IPS-NIHi7 (cell line): Measurements from ENCODE around the gene HOXD1.

ENCODE experiments used
- DNase-seq: peaks from one replicate; pipeline ENCODE4 v3.0.0; 2012; ENCODE audit warnings: mixed read lengths; ENCODE audit errors: extremely low spot score

Gene HOXD1

DNA sequence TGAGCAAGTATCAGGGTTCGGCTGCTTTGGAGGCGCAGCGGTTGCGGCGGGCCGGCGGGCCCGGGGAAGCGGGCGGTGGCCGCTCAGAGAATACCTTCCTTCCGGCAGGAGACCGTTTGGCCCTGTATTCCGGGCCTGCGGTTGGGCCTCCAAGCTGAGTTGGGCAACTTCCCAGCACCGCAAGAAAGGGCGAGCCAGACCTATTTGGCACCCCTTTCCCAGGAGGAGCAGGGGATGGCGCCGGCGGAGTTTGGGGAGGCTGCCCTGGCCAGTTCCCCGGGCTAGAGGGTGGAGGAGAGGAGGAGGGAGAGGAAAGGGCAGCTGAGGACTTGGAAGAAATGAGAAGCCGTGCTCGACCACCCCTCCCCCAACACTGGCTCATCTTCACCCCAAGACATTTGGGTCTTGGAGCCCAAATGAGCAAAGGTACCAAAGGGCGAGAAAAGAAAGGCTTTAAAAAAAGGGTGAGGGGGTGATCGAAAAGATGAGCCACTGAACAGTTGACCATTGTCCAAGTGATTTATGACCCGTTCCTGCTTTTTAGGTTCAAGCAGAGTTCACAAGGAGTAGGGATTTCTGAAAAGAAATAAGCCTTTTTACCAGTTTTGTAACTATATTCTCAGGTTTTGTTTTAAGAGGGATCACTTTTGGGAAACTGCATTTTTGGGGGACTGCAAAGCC, 23.0 kb upstream of the HOXD1 start:
- DNase-seq, result no peak

- no peak for DNase-seq
These were observed 22.2 kb upstream of the HOXD1 start for GRCh38 chr2:176166272-176166671.

GRCh38 chr2:176167398-176167797, 21.1 kb upstream of the HOXD1 start:
- DNase-seq, result no peak

DNA sequence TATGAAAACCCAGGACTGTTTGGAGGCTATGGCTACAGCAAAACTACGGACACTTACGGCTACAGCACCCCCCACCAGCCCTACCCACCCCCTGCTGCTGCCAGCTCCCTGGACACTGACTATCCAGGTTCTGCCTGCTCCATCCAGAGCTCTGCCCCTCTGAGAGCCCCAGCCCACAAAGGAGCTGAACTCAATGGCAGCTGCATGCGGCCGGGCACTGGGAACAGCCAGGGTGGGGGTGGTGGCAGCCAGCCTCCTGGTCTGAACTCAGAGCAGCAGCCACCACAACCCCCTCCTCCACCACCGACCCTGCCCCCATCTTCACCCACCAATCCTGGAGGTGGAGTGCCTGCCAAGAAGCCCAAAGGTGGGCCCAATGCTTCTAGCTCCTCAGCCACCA, 19.3 kb upstream of the HOXD1 start:
- no peak for DNase-seq

DNA sequence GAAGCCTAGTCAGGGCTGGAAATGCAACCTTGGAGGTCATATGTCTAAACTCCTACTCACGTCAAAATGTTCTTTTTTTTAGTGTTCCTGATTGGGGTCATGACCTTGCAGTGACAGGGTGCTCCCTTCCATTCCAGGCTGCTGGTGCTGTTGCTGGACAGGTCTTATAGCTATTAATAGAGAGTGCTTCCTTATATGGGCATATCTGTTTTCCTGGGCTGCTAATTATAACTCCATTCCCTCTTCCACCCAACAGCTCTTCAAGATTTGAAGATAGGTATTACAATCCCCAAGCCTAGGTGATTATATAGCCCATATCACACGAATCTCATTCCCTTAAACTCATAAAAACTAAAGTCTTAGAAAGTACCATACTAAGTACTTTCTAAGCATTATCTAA, 18.8 kb upstream of the HOXD1 start:
- no peak for DNase-seq

- no peak for DNase-seq
These were observed 17.7 kb upstream of the HOXD1 start for GRCh38 chr2:176170602-176171305.

DNA sequence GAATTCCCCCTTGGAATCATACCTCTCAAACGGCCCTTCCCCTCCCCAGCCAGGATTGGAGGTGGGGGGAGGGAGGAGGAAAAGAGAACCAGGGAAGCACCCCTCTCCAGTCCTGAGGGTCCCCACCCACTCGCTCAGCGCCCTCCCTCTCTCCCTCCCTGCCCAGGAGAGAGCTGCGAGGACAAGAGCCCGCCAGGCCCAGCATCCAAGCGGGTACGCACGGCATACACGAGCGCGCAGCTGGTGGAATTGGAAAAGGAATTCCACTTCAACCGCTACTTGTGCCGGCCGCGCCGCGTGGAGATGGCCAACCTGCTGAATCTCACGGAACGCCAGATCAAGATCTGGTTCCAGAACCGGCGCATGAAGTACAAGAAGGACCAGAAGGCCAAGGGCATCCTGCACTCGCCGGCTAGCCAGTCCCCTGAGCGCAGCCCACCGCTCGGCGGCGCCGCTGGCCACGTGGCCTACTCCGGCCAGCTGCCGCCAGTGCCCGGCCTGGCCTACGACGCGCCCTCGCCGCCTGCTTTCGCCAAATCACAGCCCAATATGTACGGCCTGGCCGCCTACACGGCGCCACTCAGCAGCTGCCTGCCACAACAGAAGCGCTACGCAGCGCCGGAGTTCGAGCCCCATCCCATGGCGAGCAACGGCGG, 17.0 kb upstream of the HOXD1 start:
- DNase-seq, result no peak

DNA sequence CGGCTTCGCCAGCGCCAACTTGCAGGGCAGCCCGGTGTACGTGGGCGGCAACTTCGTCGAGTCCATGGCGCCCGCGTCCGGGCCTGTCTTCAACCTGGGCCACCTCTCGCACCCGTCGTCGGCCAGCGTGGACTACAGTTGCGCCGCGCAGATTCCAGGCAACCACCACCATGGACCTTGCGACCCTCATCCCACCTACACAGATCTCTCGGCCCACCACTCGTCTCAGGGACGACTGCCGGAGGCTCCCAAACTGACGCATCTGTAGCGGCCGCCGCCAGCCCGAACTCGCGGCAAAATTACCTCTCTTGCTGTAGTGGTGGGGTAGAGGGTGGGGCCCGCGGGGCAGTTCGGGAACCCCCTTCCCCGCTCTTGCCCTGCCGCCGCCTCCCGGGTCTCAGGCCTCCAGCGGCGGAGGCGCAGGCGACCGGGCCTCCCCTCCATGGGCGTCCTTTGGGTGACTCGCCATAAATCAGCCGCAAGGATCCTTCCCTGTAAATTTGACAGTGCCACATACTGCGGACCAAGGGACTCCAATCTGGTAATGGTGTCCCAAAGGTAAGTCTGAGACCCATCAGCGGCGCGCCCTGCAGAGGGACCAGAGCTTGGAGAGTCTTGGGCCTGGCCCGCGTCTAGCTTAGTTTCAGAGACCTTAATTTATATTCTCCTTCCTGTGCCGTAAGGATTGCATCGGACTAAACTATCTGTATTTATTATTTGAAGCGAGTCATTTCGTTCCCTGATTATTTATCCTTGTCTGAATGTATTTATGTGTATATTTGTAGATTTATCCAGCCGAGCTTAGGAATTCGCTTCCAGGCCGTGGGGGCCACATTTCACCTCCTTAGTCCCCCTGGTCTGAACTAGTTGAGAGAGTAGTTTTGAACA, 16.2 kb upstream of the HOXD1 start:
- no peak for DNase-seq

DNA sequence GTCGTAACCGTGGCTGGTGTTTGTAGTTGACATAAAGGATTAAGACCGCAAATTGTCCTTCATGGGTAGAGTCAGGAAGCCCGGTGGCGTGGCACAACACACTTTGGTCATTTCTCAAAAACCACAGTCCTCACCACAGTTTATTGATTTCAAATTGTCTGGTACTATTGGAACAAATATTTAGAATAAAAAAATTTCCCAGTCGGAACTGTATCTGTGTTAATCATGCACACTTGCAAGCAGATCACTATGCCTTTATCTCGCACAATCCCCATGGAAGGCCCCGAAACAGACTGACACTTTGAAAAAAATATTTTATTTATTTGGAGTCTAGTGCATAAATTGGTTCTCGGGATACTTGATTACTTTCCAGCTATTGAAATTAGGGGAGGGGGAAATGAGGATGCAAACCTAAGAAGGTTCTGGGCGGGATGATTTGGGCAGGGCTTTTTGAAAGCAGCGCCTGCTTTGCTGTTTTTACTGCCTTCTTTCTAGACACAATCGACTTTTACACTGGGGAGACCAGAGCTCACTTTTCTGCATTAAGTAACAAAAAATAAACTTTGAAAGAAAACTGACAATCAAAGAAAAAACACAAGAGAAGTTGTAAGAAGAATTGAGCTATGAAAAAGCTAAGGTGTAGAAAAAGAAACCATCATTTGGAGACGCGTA, 15.4 kb upstream of the HOXD1 start:
- DNase-seq, result no peak

DNA sequence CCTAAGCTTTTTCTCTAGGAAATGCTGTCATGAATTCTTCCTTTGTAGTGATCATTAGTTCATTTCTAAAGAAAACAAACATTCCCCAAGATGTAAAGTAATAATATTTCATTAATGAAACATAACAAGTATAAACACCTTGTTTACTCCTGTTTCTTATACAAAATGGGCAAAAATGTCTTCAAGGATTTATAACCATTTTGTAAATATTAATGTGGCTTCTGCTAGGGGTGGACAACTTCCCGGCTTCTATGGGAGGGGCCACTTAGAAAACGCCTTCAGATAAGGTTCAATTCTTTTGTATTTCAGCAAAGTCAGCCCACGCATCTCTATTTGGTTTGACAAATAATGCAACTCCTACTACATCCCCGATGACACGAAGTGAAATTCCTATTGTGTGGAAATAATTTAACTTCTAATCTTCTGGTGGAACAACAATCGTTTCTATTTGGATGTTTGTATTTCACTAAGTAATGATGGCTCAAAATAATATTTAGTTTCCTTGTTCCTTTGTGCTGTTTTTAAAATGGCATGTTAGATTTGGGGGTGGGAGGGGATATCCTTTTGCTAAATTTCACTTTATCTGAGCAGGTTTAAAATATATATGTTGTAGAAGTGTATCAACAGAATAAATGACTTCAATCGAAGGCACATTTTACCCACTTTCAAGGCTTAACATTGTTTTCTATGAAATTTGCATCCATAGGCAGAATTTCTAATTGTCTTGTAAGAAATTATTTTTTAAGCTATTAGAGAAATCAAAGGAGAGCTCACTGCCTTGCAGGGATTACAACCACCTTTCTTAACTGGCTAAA, 14.7 kb upstream of the HOXD1 start:
- no peak for DNase-seq

DNA sequence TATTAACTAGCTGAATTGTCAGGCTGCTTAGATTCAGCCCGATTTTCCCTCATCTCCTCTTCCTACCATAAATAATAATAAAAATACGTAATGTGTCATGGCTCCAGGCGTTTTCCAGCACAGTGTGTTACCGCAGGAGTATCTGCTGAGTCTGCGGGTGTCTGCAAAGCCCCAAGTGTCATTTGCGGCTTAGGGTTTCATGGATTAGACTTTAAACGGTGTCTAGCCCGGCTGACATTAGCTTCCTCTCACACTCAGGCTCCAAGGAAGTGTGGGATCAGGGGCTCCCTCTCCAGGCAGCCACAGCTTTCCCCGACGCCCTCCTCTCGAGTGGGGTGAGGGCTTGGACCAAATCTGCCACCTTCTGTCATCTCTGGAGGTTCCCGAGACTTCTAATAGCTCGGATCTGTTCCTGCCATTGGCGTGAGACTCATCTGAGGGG, 14.1 kb upstream of the HOXD1 start:
- DNase-seq, result no peak

- peak; percentile 70 for DNase-seq
These were observed 13.4 kb upstream of the HOXD1 start for GRCh38 chr2:176174824-176175708.

DNA sequence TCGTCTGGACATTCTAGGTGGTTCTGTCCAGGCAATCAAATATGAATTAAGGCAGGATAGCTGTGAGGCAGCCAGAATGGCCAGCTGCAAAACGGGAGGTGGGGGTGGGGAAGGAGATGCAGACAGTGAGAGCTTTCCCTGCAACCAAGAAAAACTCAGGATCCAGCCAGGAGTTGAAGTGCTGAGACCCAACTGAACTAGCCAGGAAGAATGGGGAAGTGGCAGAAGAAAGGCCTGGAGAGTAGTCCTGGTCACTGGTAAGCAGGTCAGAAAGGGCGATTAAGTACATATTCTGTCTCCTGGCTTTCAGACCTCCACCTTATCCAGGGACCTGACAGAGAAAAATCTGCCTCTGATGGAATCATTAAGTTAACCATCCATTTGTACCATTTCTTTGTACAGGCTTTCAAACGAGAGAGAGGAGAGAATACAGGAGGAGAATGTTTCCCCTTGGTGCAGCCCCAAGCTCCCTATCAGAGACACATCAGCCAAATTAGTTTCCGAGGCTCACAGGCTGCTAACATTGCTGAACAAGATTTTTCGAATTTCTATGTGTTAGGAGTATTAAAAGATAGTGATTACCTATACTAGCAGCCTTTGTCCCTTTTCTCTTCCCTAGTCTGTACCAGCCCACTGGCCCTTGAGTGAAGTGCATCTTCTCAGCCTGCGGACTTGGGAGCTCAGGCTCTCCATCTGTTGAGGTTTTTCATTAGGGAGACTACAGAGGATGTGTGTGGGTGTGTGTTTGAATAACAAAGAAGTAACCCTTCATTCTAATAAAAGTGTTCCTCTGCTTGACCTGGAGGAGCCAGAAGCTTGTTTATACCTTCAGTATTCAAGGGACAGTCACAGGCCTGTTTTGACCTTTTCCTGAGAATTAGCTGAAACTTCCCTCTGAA, 12.5 kb upstream of the HOXD1 start:
- no peak for DNase-seq

DNA sequence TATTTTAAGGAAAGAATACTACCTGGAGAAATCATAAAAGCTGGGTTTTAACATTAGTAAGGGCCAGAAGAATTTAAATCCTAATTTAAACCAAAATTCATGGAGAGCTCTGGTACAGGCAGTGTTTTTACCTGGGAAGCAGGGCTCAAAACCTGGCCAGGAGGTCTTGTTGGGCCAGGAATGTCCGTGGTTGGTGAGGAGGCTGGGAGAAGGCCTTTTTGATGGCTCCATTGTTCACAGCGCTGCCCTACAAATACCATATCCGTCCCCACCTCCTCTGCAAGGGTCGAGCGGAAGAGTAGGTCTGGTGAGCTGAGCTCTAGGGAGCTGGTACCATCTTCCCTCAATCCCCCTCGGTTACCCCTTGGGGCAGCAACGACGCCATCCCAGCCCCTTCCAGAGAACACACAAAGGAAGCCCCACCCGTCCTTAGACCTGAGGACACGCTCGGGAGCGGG, 10.9 kb upstream of the HOXD1 start:
- DNase-seq, result peak; percentile 44

GRCh38 chr2:176178038-176178756, 10.3 kb upstream of the HOXD1 start:
- DNase-seq, result no peak

DNA sequence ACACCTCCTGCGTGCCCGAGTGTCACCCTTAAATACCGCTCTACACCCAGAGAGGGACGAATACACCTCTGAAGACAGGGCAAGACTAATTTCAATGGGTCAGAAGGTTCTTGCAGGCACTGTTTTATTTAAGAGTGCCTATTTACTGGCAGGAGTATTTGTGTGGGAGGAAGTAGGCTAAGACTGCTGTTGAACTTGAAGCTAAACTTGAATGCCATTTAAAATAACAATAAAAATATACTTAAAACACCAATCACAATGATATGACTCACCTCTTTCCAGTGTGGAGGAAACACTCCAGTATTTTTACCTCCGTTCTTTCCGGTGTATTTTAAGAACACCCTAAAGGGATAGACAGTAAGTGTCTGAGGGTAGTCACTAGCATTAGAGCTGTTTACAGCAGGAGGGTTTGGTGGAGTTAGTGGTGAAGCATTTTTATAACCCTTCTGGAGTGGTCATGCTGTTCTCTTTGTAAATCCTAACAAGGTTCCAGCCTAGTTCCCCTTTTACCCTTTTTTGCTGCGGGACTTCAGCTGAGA, 9.6 kb upstream of the HOXD1 start:
- DNase-seq, result no peak

DNA sequence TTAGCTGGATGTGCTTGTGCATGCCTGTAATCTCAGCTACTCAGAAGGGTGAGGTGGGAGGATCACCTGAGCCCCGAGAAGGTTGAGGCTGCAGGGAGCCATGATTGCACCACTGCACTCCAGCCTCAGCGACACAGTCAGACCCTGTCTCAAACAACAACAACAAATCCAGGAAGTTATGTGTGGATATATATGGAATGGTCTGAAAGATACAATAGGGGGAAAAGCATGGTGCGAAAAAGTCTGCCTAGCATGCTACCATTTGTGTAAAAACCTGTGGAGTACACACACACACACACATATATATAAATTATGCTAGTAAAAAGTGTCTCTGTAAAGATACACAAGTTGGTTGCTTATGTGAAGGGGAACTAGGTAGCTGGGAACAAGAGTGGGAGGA, 6.9 kb upstream of the HOXD1 start:
- no peak for DNase-seq
